Measurements from ENCODE around the gene ACSL6.

The ACSL6 gene

GRCh38 chr5:132013711-132014110 is 2.3 kb upstream of the ACSL6 start:
- DNase-seq = no peak

DNA sequence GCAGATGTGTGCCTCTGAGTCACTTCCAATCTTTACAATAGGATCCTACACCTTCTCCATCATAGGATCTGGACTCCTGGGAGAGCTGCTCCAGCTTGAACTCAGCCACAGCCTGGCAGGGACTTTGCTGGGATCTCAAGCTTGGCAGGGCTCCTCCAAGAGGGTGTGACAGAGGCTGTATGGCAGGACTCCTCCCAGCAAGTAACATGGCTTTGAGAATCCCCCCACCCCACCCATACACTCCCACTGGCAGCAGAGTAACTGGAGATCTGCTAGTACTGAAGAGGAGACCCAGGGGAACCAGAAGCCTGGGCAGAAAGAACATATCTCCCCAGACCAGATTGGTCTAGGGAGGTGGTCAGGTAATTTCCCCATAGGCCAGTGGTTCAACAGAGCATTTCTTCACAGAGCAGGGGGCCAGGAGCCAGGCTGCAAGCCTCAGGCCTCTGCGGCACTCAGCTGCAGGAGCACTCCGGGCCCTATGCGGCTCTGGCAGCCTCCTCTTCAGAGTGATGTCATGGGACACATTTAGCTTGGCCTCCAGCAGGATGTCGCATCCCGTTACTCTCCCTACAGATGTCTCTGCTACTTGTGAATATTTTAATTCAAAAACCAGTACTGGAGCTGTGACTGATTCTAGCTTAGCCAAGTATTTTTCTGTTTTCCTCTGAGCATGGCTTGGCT is 1.7 kb upstream of the ACSL6 start:
- DNase-seq = no peak

DNA sequence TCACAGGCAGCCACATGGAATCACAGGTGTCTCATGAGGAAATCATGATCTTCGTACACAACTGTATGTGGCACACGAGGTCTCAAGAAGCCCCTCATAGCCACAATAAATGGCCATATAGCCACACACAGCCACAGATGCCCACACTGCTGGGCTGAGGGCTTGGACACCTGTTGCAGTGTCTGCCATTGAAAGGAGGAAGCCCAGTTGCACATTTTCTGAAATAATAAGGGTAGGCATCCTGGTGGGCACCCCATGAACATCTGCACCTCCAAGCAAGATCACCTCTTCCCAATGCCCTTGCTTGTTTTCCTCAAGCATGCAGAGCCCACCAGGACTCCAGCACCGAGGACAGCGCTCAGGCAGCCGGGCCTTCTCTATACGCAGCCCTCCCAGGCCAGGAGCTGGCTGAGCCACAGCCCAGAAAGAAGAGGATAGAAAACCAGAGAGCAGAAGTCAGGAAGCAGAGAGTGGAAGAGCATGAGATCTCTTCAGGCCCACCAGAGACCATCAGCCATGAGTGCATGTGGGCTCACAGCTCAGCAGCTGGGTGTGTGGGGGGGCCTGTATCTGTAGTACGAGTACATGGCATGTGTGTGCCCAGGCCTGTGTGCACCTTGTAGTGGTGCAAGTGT is 1.0 kb upstream of the ACSL6 start:
- DNase-seq = no peak

DNA sequence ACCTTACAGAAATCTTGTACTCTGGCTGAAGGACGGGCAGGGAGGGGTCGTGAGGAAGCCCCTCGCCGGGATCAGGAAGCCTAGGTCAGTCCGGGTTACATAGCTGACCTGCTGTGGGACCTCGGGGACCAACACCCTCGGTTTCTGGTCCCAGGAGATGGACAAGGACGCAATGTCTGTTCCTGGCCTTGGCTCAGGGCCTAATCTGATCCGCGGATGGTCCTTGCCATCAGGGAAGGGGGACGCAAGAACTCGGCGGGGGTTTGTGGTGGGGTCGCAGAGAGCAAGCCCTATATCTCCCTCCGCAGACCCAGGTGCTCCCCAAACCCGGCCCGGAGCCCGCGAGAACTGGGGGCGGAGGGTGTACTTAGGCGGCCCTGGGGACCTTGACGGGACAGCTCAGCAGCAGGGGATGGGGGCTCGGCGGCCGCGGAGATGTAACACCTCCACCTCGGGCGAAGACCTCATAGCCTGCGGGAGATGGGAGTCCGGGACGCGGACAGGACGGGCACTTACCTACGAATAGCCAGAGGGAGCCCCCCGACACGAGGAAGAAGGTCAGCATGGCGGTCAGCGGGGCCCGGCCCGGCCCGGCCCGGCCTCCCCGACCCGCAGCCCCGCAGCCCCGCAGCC is 353 bp downstream of the ACSL6 start:
- DNase-seq = no peak

- DNase-seq = no peak
Observed at GRCh38 chr5:132010645-132010988, 841 bp downstream of the ACSL6 start.

GRCh38 chr5:132009706-132010405 is 1.6 kb downstream of the ACSL6 start:
- no peak for DNase-seq

DNA sequence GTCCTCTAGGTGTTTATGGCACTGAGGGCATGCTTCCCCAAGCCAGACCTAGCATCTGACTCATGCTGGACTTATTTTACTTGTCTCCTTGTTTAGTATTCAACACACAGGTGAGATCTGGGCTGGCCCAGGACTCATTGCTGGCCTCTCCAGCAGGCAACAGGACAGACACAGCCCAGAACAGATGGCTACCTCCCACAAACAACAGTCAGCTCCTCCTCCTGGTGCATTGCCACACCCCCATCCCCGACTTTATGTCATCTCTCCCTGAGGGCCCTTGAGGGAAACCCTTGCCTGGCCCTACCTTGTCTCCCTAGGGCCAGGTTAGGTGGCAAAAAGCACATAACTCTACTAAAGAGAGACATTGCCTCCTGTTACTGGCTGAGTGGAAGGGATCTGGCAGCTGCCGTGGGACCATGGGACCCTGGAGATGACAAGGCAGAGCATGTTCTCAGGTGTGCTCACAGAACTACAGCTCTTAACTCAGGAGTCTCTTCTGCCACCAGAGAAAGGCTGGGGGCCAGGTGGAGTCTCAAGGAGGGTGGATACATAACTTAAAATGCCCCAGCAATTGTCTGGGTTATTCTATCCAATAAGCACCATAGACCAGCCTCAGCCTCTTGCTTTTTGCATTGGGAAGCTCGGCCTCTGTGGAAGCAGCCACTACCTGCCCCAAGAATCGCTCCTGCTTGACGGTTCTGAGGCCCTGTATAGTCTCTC is 2.3 kb downstream of the ACSL6 start:
- DNase-seq = no peak

GRCh38 chr5:132008163-132008473 is 3.3 kb downstream of the ACSL6 start:
- no peak for DNase-seq

DNA sequence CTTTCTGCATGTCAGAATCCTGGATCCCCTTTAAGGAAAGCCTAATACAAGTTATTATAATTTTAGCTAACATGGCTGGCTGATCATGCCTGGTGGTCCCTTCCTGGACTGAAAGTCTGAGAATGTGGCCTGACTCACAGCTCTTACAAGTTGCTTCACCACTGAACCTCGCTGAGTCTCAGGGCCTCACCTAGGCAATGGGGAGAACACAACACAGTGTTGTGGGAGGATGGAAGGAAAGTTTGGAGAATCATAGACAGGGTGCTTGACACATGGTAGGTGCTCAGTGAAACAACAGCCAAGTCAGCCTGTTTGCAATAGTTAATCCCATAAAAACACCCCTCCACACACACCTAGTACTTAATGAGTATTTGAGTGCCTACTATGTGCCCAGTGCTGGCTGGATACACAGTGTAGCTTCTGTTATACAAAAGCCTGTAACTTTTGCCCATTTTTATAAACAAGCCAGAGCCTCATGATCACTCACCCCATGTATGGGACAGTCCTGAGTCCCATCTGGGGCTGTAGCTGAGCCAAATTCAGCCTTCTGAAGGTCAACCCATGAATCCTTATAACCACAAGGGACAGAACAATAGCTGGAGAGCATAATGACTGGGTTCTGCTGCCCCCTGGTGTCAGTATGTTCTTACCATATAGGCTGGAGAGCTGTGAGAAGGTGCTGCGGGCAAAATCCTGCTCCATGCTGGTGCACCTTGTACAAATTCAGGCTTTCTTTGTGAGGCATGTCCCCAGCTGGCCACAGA is 3.9 kb downstream of the ACSL6 start:
- DNase-seq = peak; percentile 65 to 66

DNA sequence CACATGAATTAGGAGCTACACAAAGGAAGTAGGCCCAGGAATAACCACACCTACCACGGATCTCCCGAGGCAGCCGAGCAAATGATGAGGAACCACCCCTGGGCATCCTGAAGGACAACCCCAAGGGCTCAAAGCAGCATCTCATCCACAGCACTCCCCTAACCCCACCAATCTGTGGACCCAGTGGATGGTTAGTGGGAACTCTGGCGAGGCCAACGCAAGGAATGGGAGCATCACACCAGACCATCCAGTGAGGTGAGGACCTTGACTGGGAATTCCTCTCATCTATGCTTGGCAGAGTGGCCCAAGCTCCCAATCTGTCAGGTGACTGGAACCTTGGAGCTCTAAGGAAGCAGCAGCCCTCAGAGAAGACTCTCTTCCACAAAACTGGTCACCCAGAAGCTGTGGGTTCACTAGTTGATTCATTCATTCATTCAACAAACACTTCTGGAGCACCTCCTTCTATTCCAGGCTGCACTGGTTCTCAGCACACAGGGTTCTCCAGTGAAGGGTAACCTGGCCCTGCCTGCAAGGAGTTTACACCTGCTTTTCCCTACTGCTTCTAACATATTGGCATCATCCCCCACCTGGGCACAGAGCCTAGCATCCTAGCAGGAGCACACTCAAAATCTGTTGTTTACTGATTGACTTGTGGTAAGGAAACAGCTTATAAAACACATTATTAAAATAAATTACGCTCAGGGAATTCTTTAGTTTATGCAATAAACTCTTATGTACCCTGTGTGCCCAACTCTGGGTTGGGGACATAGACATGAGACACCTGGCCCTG is 4.9 kb downstream of the ACSL6 start:
- no peak for DNase-seq

GRCh38 chr5:132005591-132005990 is 5.9 kb downstream of the ACSL6 start:
- no peak for DNase-seq

DNA sequence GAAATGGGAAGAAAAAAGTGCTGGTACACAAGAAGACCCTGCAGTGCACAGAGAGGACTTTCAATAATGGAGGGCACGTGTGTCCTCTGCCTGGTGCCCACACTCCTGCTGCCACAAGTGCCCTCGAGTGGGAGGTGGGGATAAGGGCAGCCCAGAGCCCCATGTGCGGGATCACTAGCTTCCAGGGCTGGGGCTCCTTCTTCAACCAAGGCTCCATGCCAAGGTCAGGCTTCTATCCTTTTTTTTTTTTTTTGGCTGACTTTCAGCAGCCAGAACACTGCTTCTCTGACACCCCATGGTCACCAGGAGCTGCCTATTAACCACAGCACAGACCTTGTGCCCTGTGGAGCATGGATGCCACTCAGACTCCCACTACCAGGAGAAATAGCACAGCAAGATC is 7.5 kb downstream of the ACSL6 start:
- no peak for DNase-seq

DNA sequence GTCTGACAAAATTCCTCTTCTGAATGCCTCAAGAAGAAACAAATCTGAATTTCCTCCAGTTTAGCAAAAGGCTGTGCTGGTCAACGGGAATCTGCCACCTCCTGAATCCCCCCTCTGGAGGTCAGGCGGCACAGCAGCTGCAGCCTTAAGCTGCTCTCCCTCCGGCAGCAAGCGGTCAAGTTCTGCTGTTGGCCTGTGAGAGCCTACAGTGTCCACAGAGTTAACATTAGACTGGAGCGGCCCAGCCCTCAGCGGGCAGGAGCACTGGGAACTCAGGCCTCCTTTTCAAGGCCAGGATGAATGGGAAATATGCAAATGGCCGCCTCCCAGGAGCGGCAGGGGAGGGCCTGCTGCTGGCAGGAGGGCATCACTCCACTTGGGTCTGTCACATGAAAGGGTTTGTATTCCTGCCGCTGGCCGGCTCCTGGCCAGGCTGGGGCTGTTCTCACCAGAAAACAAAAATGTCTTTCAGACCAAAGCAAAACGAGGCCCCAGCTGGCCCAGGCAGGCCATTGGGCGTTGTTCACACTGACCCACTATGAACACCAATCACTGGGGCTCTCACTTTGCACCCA is 8.2 kb downstream of the ACSL6 start:
- no peak for DNase-seq

DNA sequence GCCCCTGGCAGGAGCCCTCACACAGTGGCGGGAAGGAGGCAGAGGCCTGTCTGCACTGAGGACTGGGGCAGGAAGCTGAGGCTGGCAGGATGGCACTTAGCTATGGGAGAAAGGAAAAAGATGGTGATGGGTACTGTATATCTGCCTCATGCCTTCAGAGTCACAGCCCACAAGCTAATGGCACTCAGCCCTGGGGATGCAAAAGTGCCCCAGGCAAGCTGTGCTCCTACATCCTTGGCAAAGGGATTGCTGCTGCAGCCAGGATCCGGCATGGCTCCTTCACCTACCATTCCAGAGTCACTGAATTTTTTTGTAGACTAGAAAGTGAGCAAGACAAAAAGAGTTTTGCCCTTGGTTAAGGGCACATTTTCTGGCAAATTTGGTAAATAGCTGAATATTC is 8.7 kb downstream of the ACSL6 start:
- DNase-seq = no peak

- DNase-seq = no peak
Observed at GRCh38 chr5:132001647-132002561, 9.6 kb downstream of the ACSL6 start.

- peak; percentile 75 to 80 for DNase-seq
Observed at GRCh38 chr5:132000677-132001453, 10.6 kb downstream of the ACSL6 start.

- no peak for DNase-seq
Observed at GRCh38 chr5:132000241-132000490, 11.3 kb downstream of the ACSL6 start.

DNA sequence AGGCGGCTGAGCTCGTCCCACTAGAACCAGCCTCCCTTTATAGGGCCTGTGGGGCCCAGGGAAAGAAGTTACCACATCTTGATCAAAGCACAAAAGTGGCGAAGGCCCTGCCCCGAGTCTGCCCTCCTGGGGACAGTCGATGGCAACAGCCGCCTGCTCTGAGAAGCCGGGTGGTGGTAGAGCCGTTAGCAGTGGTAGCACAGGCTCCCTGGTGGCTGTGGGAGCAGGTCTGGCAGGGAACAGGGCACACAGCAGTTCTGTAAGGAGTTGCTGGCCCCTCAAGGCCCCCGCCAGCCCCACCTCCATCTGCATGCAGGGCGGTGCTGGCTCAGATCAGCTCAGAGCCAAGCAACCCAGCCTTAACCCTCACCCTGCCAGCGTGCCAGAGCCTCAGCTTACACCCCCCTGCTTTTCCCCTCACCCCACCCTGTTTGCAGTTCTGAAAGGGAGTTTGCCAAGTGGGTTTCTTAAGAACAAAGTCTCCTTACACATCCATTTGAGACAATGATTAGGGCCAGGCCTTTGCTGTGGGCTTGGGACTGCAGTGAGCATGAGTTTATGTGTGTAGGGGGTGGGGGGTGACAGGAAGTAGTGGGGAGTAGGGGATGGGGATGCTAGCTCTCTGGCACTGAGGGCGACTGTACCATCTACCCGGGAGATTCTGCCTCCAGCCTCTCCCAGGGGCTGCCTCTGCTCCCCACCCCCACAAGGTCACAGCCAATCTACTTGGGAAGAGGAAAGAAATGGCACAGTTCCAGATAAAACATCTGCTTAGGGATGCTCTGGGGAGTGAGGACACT is 11.8 kb downstream of the ACSL6 start:
- DNase-seq = no peak

DNA sequence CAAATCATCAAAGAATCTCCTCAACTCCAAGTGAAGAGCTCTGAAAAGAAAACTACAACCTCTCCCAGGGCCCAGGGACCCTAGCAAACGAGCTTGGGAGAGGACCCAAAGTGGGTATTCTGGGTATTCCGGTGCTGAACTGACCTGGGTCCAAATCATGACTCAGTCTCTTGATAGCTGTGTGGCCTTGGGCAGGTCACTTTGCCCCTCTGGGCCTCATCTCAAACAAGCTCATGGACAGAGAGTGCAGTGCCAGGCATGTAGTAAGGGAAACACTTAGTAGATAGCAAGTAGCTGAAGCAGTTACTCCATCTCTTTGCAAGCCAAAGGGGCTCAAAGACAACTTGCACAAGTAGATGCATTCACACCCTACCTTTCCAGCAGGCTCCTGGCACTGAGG is 12.4 kb downstream of the ACSL6 start:
- no peak for DNase-seq

Data from AML-193 (cell line).